GM21723 (cell line): ENCODE measurements around the gene AMIGO1.

Source experiments
- ATAC-seq: cut with Tn5 transposase; IDR thresholded peaks from one replicate; pipeline ENCODE4 v1.9.1; 2021; ENCODE audit warnings: mild to moderate bottlenecking, moderate library complexity; ENCODE audit not compliant: unreplicated experiment

Gene AMIGO1

GRCh38 chr1:109509176-109510134 lies at the start of gene AMIGO1:
Gene AMIGO1, minus strand, starts transcription at chr1:109509727. Its CDS starts 815 bp downstream, at chr1:109508912.
- ATAC-seq = peak; percentile 60

- ATAC-seq = no peak
These were observed 48.0 kb upstream of the AMIGO1 start for GRCh38 chr1:109557520-109557919.

GRCh38 chr1:109556563-109556962 lies 47.0 kb upstream of the AMIGO1 start:
- no peak for ATAC-seq

- peak; percentile 83 for ATAC-seq
These were observed 39.1 kb upstream of the AMIGO1 start, which contains the start of gene GNAI3 for GRCh38 chr1:109548321-109549267. Gene GNAI3, plus strand, starts transcription at chr1:109548615. Its CDS starts 106 bp downstream, at chr1:109548721.

- ATAC-seq = peak; percentile 17
These were observed 38.2 kb upstream of the AMIGO1 start for GRCh38 chr1:109547463-109548320.

- ATAC-seq = peak; percentile 48
These were observed 37.0 kb upstream of the AMIGO1 start for GRCh38 chr1:109546311-109547109.

- ATAC-seq = no peak
These were observed 34.6 kb upstream of the AMIGO1 start for GRCh38 chr1:109543988-109544735.

- no peak for ATAC-seq
These were observed 33.9 kb upstream of the AMIGO1 start for GRCh38 chr1:109543283-109543987.

- no peak for ATAC-seq
These were observed 33.1 kb upstream of the AMIGO1 start for GRCh38 chr1:109542657-109543056.

GRCh38 chr1:109541102-109541501 lies 31.6 kb upstream of the AMIGO1 start:
- ATAC-seq = no peak

GRCh38 chr1:109539676-109540075 lies 30.1 kb upstream of the AMIGO1 start, which contains the start of gene GPR61:
Gene GPR61, plus strand, starts transcription at chr1:109539872. Its CDS starts 3,151 bp downstream, at chr1:109543023.
- no peak for ATAC-seq

- no peak for ATAC-seq
These were observed 29.5 kb upstream of the AMIGO1 start for GRCh38 chr1:109538827-109539555.

GRCh38 chr1:109537450-109538178 lies 28.1 kb upstream of the AMIGO1 start:
- ATAC-seq = no peak

- no peak for ATAC-seq
These were observed 26.5 kb upstream of the AMIGO1 start for GRCh38 chr1:109535971-109536491.

GRCh38 chr1:109535481-109535880 lies 26.0 kb upstream of the AMIGO1 start:
- ATAC-seq = no peak

- ATAC-seq = no peak
These were observed 24.9 kb upstream of the AMIGO1 start for GRCh38 chr1:109534307-109534858.
